Measurements from ENCODE around the gene TLCD3B.
"Not testable (repeated sequence)": the region's sequence is repeated elsewhere in the genome, so short reads cannot be mapped to it uniquely, and the experiment has no call there.

The TLCD3B gene

GRCh38 chr16:30025156-30025555 lies 5.9 kb downstream of the TLCD3B start:
- DNase-seq = no peak

GRCh38 chr16:30024451-30024850 lies 6.6 kb downstream of the TLCD3B start:
- DNase-seq = no peak

GRCh38 chr16:30023586-30023985 lies 7.5 kb downstream of the TLCD3B start:
- no peak for DNase-seq

- no peak for DNase-seq
Observed at GRCh38 chr16:30022887-30023286, 8.2 kb downstream of the TLCD3B start, which contains the start of gene C16orf92. TSS of gene C16orf92 (plus strand) at chr16:30023198. CDS start at chr16:30023341, 143 bp downstream.

GRCh38 chr16:30018731-30019158 lies 12.3 kb downstream of the TLCD3B start:
- no peak for DNase-seq

GRCh38 chr16:30017937-30018336 lies 13.1 kb downstream of the TLCD3B start:
- not testable (repeated sequence) for DNase-seq

GRCh38 chr16:30017277-30017656 lies 13.8 kb downstream of the TLCD3B start:
- no peak for DNase-seq

GRCh38 chr16:30016555-30017276 lies 14.4 kb downstream of the TLCD3B start:
- no peak for DNase-seq

GRCh38 chr16:30015450-30015849 lies 15.6 kb downstream of the TLCD3B start:
- DNase-seq = not testable (repeated sequence)

- not testable (repeated sequence) for DNase-seq
Observed at GRCh38 chr16:30012598-30012997, 18.5 kb downstream of the TLCD3B start.

GRCh38 chr16:30011714-30012504 lies 19.2 kb downstream of the TLCD3B start:
- no peak for DNase-seq

- peak; percentile 19 for DNase-seq
Observed at GRCh38 chr16:30010844-30011713, 20.0 kb downstream of the TLCD3B start, which contains the start of gene DOC2A. TSS of gene DOC2A (minus strand) at chr16:30011027. CDS start at chr16:30010222, 805 bp downstream.

GRCh38 chr16:30009990-30010843 lies 20.9 kb downstream of the TLCD3B start:
- DNase-seq = no peak

GRCh38 chr16:30009085-30009862 lies 21.8 kb downstream of the TLCD3B start:
- DNase-seq = no peak

GRCh38 chr16:30007378-30007895 lies 23.6 kb downstream of the TLCD3B start:
- no peak for DNase-seq

- no peak for DNase-seq
Observed at GRCh38 chr16:30006659-30007377, 24.3 kb downstream of the TLCD3B start.

- DNase-seq = no peak
Observed at GRCh38 chr16:30006095-30006473, 25.0 kb downstream of the TLCD3B start.

GRCh38 chr16:30005341-30006094 lies 25.6 kb downstream of the TLCD3B start:
- DNase-seq = peak; percentile 21

- DNase-seq = no peak
Observed at GRCh38 chr16:30004811-30005242, 26.2 kb downstream of the TLCD3B start.
